H9 (cell line): ENCODE results near the gene ALKBH4. TPM values are rescaled to one million over a fixed set of nuclear protein-coding genes. Genes with fewer than 3 reads are reported as not detected.

Source experiments
- DNase-seq: peaks from one replicate; pipeline ENCODE4 v3.0.0-alpha.2; 2017
- H2AFZ ChIP-seq: one replicate; pipeline ENCODE4 v1.6.1; 2013; ENCODE audit warnings: mild to moderate bottlenecking, low read length, control low read depth, moderate library complexity
- H2AK5ac ChIP-seq: 2 replicates; pipeline ENCODE4 v1.6.1; 2013; ENCODE audit warnings: low read length, control low read depth, mixed read lengths; ENCODE audit not compliant: insufficient read length
- H2BK120ac ChIP-seq: one replicate; pipeline ENCODE4 v1.6.1; 2013; ENCODE audit warnings: low read depth, mild to moderate bottlenecking, low read length, control low read depth, inconsistent platforms; ENCODE audit not compliant: poor library complexity, severe bottlenecking
- H2BK12ac ChIP-seq: 2 replicates; pipeline ENCODE4 v1.6.1; 2013; ENCODE audit warnings: low read length, control low read depth, mixed read lengths, low read depth; ENCODE audit not compliant: insufficient read length
- H2BK15ac ChIP-seq: 2 replicates; pipeline ENCODE4 v1.6.1; 2013; ENCODE audit warnings: low read depth, low read length, control low read depth
- H2BK20ac ChIP-seq: one replicate; pipeline ENCODE4 v1.6.1; 2013; ENCODE audit warnings: low read depth, mild to moderate bottlenecking, low read length, control low read depth, inconsistent platforms; ENCODE audit not compliant: poor library complexity, severe bottlenecking
- H2BK5ac ChIP-seq: 2 replicates; pipeline ENCODE4 v1.6.1; 2013; ENCODE audit warnings: low read length, control low read depth, mixed read lengths; ENCODE audit not compliant: insufficient read length
- H3K14ac ChIP-seq: 2 replicates; pipeline ENCODE4 v1.6.1; 2013; ENCODE audit warnings: low read length, control low read depth; ENCODE audit not compliant: insufficient read depth
- H3K18ac ChIP-seq: 2 replicates; pipeline ENCODE4 v1.6.1; 2013; ENCODE audit warnings: low read depth, mild to moderate bottlenecking, mixed read lengths, low read length, control low read depth; ENCODE audit not compliant: insufficient read length
- H3K23ac ChIP-seq: 2 replicates; pipeline ENCODE4 v1.6.1; 2013; ENCODE audit warnings: low read length, control low read depth, mixed read lengths, low read depth; ENCODE audit not compliant: insufficient read length
- H3K23me2 ChIP-seq: 2 replicates; pipeline ENCODE4 v1.6.1; 2013; ENCODE audit warnings: low read depth, mild to moderate bottlenecking, mixed read lengths, low read length, control low read depth; ENCODE audit not compliant: insufficient read length, poor library complexity, severe bottlenecking
- H3K27ac ChIP-seq: 2 replicates; pipeline ENCODE4 v1.5.1; 2013; ENCODE audit warnings: low read length, control low read depth, mixed read lengths, low read depth; ENCODE audit not compliant: insufficient read length
- H3K27me3 ChIP-seq: 2 replicates; pipeline ENCODE4 v1.6.1; 2013; ENCODE audit warnings: low read length, control low read depth, inconsistent platforms; ENCODE audit not compliant: insufficient read depth
- H3K4ac ChIP-seq: 2 replicates; pipeline ENCODE4 v1.6.1; 2013; ENCODE audit warnings: low read depth, mild to moderate bottlenecking, control low read depth, inconsistent platforms, low read length, moderate library complexity
- H3K4me1 ChIP-seq: 2 replicates; pipeline ENCODE4 v1.6.1; 2013; ENCODE audit warnings: low read length, control low read depth, inconsistent platforms; ENCODE audit not compliant: insufficient read depth
- H3K4me2 ChIP-seq: 2 replicates; pipeline ENCODE4 v1.6.1; 2013; ENCODE audit warnings: low read length, control low read depth, mixed read lengths; ENCODE audit not compliant: insufficient read length, insufficient read depth
- H3K56ac ChIP-seq: 2 replicates; pipeline ENCODE4 v1.6.1; 2013; ENCODE audit warnings: low read depth, mild to moderate bottlenecking, mixed read lengths, low read length, control low read depth; ENCODE audit not compliant: insufficient read length
- H3K79me1 ChIP-seq: 2 replicates; pipeline ENCODE4 v1.6.1; 2013; ENCODE audit warnings: low read depth, mild to moderate bottlenecking, moderate library complexity, low read length, control low read depth, inconsistent platforms; ENCODE audit not compliant: insufficient read depth, poor library complexity, severe bottlenecking
- H3K79me2 ChIP-seq: 2 replicates; pipeline ENCODE4 v1.6.1; 2013; ENCODE audit warnings: low read length, control low read depth, inconsistent platforms; ENCODE audit not compliant: insufficient read depth
- H3K9ac ChIP-seq: 2 replicates; pipeline ENCODE4 v1.6.1; 2013; ENCODE audit warnings: low read length, control low read depth, mixed read lengths; ENCODE audit not compliant: insufficient read length; ENCODE audit errors: extremely low read depth
- H3K9me3 ChIP-seq: one replicate; pipeline ENCODE4 v1.6.1; 2013; ENCODE audit warnings: low read depth, low read length, inconsistent platforms; ENCODE audit not compliant: control insufficient read depth
- H3T11ph ChIP-seq: one replicate; pipeline ENCODE4 v1.6.1; 2013; ENCODE audit warnings: mild to moderate bottlenecking, low read length, control low read depth, inconsistent platforms
- H4K20me1 ChIP-seq: one replicate; pipeline ENCODE4 v1.6.1; 2013; ENCODE audit not compliant: control insufficient read depth, insufficient read length, insufficient read depth
- H4K5ac ChIP-seq: 2 replicates; pipeline ENCODE4 v1.6.1; 2013; ENCODE audit warnings: low read depth, mild to moderate bottlenecking, mixed read lengths, low read length, control low read depth; ENCODE audit not compliant: insufficient read length
- H4K8ac ChIP-seq: replicated peaks from 2 replicates; pipeline ENCODE4 v1.6.1; 2013; ENCODE audit warnings: low read length, control low read depth, mixed read lengths, low read depth; ENCODE audit not compliant: insufficient read length
- H4K91ac ChIP-seq: 2 replicates; pipeline ENCODE4 v1.6.1; 2013; ENCODE audit warnings: low read depth, mild to moderate bottlenecking, moderate library complexity, mixed read lengths, low read length, control low read depth; ENCODE audit not compliant: insufficient read length
- H3K27ac Mint-ChIP-seq, 3 experiments: 2 replicates in 2 of 3; 3 replicates in 1 of 3; pipeline ENCODE4 v1.8.0; 2020 to 2021; ENCODE audit warnings: mixed read lengths in 3 of 3, mild to moderate bottlenecking in 1 of 3, moderate library complexity in 1 of 3
- H3K27me3 Mint-ChIP-seq: 2 replicates; pipeline ENCODE4 v1.8.0; 2021; ENCODE audit warnings: low read depth, mild to moderate bottlenecking, moderate library complexity, mixed read lengths
- H3K36me3 Mint-ChIP-seq, 3 experiments: 2 replicates in 2 of 3; 3 replicates in 1 of 3; pipeline ENCODE4 v1.8.0; 2020 to 2021; ENCODE audit warnings: low read depth in 3 of 3, mixed read lengths in 3 of 3; ENCODE audit not compliant: insufficient read depth in 1 of 3
- H3K4me1 Mint-ChIP-seq, 2 experiments: 2 replicates each; pipeline ENCODE4 v1.8.0; 2020; ENCODE audit warnings: mixed read lengths in 2 of 2
- H3K4me3 Mint-ChIP-seq, 2 experiments: 2 replicates in 1 of 2; 3 replicates in 1 of 2; pipeline ENCODE4 v1.8.0; 2020 to 2021; ENCODE audit warnings: mild to moderate bottlenecking in 2 of 2, mixed read lengths in 2 of 2, moderate library complexity in 1 of 2
- H3K9me3 Mint-ChIP-seq, 2 experiments: 2 replicates in 1 of 2; 3 replicates in 1 of 2; pipeline ENCODE4 v1.8.0; 2020; ENCODE audit warnings: mild to moderate bottlenecking in 2 of 2, mixed read lengths in 2 of 2, moderate library complexity in 1 of 2
- WGBS: extraction: QIAGEN DNeasy Blood & Tissue Kit; methylation state at CpG from one replicate; pipeline ENCODE4 v1.1.7; 2013; ENCODE audit warnings: missing lambda C conversion rate, low lambda C conversion rate, mixed read lengths; ENCODE audit not compliant: insufficient read length; ENCODE audit errors: extremely low coverage; 5-methylcytosine and 5-hydroxymethylcytosine counted together
- total RNA-seq: library from RNA; stranded (reverse); gene quantifications from 2 replicates; pipeline ENCODE4 v1.2.1, GENCODE V29; 2021
- TF ChIP-seq, protein P1 (sequence below): fragments of 200-600 bp; sonication (generic); conservative IDR thresholded peaks from 3 replicates; pipeline ENCODE4 v1.8.0; 2021; ENCODE audit warnings: antibody characterized with exemption, mild to moderate bottlenecking

The ALKBH4 gene
- total RNA-seq, 1 experiment from 2014 or later, result 23.9 TPM

DNA sequence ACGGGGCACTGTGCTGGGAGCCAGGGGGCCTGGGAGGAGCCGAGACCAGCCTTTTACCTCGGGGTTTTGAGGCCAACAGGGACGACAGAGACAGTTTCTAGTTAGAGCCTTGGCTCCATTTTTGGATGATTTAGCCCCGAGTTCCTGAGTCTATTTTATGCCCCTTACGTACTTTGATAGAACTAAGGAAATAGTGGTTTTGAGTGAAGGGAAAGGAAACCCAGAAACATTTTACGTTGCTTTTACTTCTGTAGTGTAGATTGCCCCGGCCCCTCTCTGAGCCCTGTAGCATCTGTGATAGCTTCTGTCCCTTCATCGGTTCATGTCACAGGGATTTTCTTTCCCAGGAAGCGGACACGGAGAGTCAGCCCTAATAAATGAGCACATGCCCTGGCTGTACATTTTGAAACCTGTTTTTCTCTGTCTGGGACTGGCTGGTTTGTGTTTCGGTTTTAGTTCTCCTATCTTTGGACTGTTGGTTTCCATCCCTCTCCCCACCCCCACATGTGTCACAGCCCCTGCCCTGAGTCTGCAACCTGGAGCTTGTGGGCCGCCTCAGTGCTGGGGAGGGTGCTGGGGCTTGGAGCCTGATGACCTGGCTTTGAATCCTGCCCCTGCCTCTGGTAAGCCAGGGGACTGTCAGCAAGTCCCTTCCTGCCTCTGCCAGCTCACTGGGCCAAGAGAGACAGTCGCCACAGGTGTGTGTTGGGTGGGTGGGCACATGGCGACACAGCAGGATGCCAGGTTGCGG is 38.2 kb downstream of the ALKBH4 start:
- Histone ChIP-seq H2BK120ac (no peak overlapping the region), H3K4me2 (no peak overlapping the region), H3K4me1 (no peaks in the 10 kb centered on the region; the same call in 1 of the 2 replicates), H3K56ac (no peak overlapping the region), H4K5ac (no peak overlapping the region), H3K79me2 (no peaks in the 10 kb centered on the region), H3K27ac (no peak overlapping the region), H3K9me3 (no peaks in the 10 kb centered on the region), H3K4ac (no peak overlapping the region), H2BK20ac (no peak overlapping the region), H3K23ac (no peak overlapping the region), H2AFZ (no peak overlapping the region), H3K9ac (no peak overlapping the region), H2BK5ac (no peak overlapping the region), H2BK15ac (no peak overlapping the region), H4K91ac (no peak overlapping the region), H2AK5ac (no peak overlapping the region), H3K27me3 (no peaks in the 10 kb centered on the region), H4K20me1 (no peaks in the 10 kb centered on the region), H3K14ac (no peak overlapping the region), H4K8ac (no peak overlapping the region), H3K18ac (no peak overlapping the region), H3T11ph (no peak overlapping the region), H3K23me2 (no peaks in the 10 kb centered on the region), H3K79me1 (no peaks in the 10 kb centered on the region), H2BK12ac (no peak overlapping the region)
- Mint-ChIP-seq H3K4me1 (peaks cover 12 to 17% of the 10 kb centered on the region in 2 experiments), H3K27ac (no peak overlapping the region), H3K36me3 (peaks cover 15 to 44% (median 34%) of the 10 kb centered on the region in 3 experiments), H3K4me3 (no peak overlapping the region), H3K9me3 (no peaks in the 10 kb centered on the region), H3K27me3 (peaks cover 4% of the 10 kb centered on the region)
- TF ChIP-seq, protein P1, sequence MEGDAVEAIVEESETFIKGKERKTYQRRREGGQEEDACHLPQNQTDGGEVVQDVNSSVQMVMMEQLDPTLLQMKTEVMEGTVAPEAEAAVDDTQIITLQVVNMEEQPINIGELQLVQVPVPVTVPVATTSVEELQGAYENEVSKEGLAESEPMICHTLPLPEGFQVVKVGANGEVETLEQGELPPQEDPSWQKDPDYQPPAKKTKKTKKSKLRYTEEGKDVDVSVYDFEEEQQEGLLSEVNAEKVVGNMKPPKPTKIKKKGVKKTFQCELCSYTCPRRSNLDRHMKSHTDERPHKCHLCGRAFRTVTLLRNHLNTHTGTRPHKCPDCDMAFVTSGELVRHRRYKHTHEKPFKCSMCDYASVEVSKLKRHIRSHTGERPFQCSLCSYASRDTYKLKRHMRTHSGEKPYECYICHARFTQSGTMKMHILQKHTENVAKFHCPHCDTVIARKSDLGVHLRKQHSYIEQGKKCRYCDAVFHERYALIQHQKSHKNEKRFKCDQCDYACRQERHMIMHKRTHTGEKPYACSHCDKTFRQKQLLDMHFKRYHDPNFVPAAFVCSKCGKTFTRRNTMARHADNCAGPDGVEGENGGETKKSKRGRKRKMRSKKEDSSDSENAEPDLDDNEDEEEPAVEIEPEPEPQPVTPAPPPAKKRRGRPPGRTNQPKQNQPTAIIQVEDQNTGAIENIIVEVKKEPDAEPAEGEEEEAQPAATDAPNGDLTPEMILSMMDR, result no peak
- no peak for DNase-seq
- no CpG with 5 or more reads among the region's 16 CpGs for WGBS
